ENCODE measurements around the gene TBC1D3I. TPM values are rescaled to one million over a fixed set of nuclear protein-coding genes. Genes with fewer than 3 reads are reported as not detected.
"Not testable (repeated sequence)": the region's sequence is repeated elsewhere in the genome, so short reads cannot be mapped to it uniquely, and the experiment has no call there.

Gene TBC1D3I
- total RNA-seq, 2 donors from 2014 or later: 0.67 to 2.1 TPM

DNA sequence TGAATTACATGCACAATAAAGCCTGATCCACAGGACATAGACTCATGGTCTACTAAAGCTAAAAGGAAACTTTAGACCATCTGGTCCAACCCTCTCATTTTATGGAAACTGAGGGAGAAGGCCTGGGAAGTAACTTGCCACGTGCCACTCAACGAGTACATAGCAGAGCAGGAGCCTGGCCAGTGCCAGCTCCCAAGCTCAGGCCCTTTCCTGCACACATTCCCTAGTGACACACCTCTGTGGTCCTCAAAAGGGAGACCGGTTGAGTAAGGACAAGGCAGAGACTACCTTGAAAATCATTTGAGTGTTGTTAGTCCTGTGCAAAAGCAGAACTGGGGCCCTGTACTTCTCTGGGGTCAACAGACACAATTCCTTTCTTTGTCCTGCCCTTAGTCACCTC, 50.7 kb downstream of the TBC1D3I start:
- Mint-ChIP-seq H3K4me3 (peak overlapping the region; percentile 5), H3K36me3 (peaks cover 10% of the 10 kb centered on the region), H3K9me3 (peaks cover 3% of the 10 kb centered on the region), H3K4me1 (ENCODE audit: low read depth in 2 of 2) (peaks cover 49 to 54% of the 10 kb centered on the region in 2 donors), H3K27ac (peak overlapping the region; percentile 80 to 83), H3K27me3 (no peaks in the 10 kb centered on the region)
- ATAC-seq: no peak
- DNase-seq (ENCODE audit: low spot score): no peak

- peak overlapping the region; percentile 80 to 83 for H3K27ac Mint-ChIP-seq
- peaks cover 5% of the 10 kb centered on the region for H3K36me3 Mint-ChIP-seq
- peaks cover 49 to 54% of the 10 kb centered on the region in 2 donors for H3K4me1 Mint-ChIP-seq (ENCODE audit: low read depth in 2 of 2)
- no peaks in the 10 kb centered on the region for H3K27me3 Mint-ChIP-seq
- H3K4me3 Mint-ChIP-seq: peak overlapping the region; percentile 63
- peak; percentile 44 to 53 for ATAC-seq
- DNase-seq (ENCODE audit: low spot score): no peak
- no peaks in the 10 kb centered on the region for H3K9me3 Mint-ChIP-seq
Observed at GRCh38 chr17:36212966-36213365, 51.4 kb downstream of the TBC1D3I start.

DNA sequence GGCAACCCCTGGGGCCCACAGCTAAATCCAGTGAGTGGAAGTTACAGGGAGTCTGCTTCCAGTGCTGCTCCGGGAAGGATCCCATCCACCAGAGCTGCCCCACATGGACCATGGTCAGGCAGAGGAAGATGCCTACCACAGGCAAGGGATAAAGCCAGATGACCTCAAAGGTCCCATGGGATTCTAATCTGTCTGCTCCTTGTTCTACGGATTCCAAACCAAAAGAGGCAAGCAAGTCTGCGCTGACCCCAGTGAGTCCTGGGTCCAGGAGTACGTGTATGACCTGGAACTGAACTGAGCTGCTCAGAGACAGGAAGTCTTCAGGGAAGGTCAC, 52.1 kb downstream of the TBC1D3I start:
- DNase-seq (ENCODE audit: low spot score) (no peak), ATAC-seq (no peak)
- H3K36me3 Mint-ChIP-seq: no peaks in the 10 kb centered on the region
- no peaks in the 10 kb centered on the region for H3K27me3 Mint-ChIP-seq
- peaks cover 52 to 57% of the 10 kb centered on the region in 2 donors for H3K4me1 Mint-ChIP-seq (ENCODE audit: low read depth in 2 of 2)
- H3K9me3 Mint-ChIP-seq: no peaks in the 10 kb centered on the region
- H3K4me3 Mint-ChIP-seq: peak overlapping the region; percentile 65
- H3K27ac Mint-ChIP-seq: peak overlapping the region; percentile 80 to 83

DNA sequence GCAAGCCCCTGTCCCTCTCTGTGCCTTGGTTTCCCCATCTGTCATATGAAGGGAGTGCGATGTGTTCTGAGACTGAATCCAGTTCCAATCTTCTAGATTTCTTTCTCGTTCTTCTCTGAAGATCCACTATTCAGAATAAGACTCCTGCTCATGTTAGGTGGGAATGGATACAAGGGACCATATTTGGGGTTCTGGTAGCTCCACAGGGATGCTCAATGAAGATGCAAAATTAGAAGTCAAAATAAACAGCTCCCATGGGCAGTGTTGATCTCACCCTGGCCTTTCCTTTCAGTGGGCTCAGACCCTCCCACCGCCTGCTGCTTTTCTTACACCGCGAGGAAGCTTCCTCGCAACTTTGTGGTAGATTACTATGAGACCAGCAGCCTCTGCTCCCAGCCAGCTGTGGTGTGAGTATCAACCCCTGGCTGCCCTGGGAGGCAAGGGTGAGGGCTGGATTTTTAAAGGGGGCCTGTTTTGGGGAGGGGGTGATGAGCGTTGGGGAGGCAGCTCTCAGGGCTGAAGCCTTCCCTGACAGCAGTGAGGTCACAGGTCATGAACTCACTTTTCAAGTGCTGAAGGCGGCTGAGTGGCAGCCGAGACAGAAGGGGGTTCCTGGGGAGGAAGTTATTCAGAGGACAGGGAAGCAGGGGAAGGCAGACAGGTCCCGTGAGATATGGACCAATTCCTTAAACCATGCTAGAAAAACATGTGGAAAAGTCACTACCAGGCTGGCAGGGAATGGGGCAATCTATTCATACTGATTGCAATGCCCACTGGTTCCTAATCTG, 52.7 kb downstream of the TBC1D3I start:
- peak overlapping the region; percentile 80 to 83 for H3K27ac Mint-ChIP-seq
- not testable (repeated sequence) for H3K9me3 Mint-ChIP-seq; H3K36me3 Mint-ChIP-seq; DNase-seq (ENCODE audit: low spot score); H3K27me3 Mint-ChIP-seq
- peaks cover 56 to 62% of the 10 kb centered on the region in 2 donors for H3K4me1 Mint-ChIP-seq (ENCODE audit: low read depth in 2 of 2)
- ATAC-seq: peak; percentile 59 to 66
- H3K4me3 Mint-ChIP-seq: peak overlapping the region; percentile 65

- Mint-ChIP-seq H3K27ac (peak within 1 kb of the TSS; percentile 80 to 83), H3K4me3 (peak within 1 kb of the TSS; percentile 75), H3K4me1 (ENCODE audit: low read depth in 2 of 2) (peaks cover 61 to 72% of the 10 kb centered on the region in 2 donors)
- not testable (repeated sequence) for H3K9me3 Mint-ChIP-seq; H3K27me3 Mint-ChIP-seq; DNase-seq (ENCODE audit: low spot score); H3K36me3 Mint-ChIP-seq
- ATAC-seq: peak; percentile 79 to 84
Observed at GRCh38 chr17:36210439-36211211, 53.7 kb downstream of the TBC1D3I start, which contains the start of gene CCL4L2. TSS of gene CCL4L2 (plus strand) at chr17:36211063.

DNA sequence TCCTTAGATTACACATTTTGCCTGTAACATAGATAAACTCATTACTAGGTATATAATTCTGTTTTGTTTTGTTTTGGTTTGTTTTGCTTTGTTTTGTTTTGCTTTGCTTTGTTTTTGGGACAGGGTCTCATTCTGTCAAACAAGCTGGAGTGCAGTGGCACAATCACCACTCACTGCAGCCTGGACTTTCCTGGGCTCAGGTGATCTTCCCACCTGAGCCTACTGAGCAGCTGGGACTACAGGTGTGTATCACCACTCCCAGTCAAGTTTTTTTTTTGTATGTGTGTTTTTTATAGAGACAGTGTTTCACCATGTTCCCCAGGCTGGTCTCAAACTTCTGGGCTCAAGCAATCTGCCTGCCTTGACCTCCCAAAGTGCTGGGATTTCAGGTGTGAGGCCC, 54.8 kb downstream of the TBC1D3I start:
- no peaks in the 10 kb centered on the region for H3K27me3 Mint-ChIP-seq
- DNase-seq (ENCODE audit: low spot score) (no peak), ATAC-seq (no peak)
- H3K27ac Mint-ChIP-seq: peak overlapping the region; percentile 50 to 80
- H3K4me1 Mint-ChIP-seq (ENCODE audit: low read depth in 2 of 2): peaks cover 56 to 66% of the 10 kb centered on the region in 2 donors
- no peaks in the 10 kb centered on the region for H3K9me3 Mint-ChIP-seq
- no peaks in the 10 kb centered on the region for H3K36me3 Mint-ChIP-seq
- H3K4me3 Mint-ChIP-seq: peak overlapping the region; percentile 75

GRCh38 chr17:36207383-36207782, 57.0 kb downstream of the TBC1D3I start:
- not testable (repeated sequence) for H3K9me3 Mint-ChIP-seq; DNase-seq (ENCODE audit: low spot score); ATAC-seq; H3K36me3 Mint-ChIP-seq; H3K27ac Mint-ChIP-seq; H3K4me3 Mint-ChIP-seq; H3K27me3 Mint-ChIP-seq
- peaks cover 51 to 64% of the 10 kb centered on the region in 2 donors for H3K4me1 Mint-ChIP-seq (ENCODE audit: low read depth in 2 of 2)

GRCh38 chr17:36206486-36206821, 57.9 kb downstream of the TBC1D3I start:
- not testable (repeated sequence) for DNase-seq (ENCODE audit: low spot score); H3K4me3 Mint-ChIP-seq; H3K27me3 Mint-ChIP-seq; H3K9me3 Mint-ChIP-seq; H3K36me3 Mint-ChIP-seq
- peak in 1 of 2 donors; percentile 39 for ATAC-seq
- Mint-ChIP-seq H3K4me1 (ENCODE audit: low read depth in 2 of 2) (peaks cover 50 to 64% of the 10 kb centered on the region in 2 donors), H3K27ac (peak overlapping the region; percentile 6 to 27)

GRCh38 chr17:36205637-36206485, 58.5 kb downstream of the TBC1D3I start:
- H3K4me3 Mint-ChIP-seq: no peak overlapping the region
- DNase-seq (ENCODE audit: low spot score) (no peak), ATAC-seq (no peak)
- H3K27ac Mint-ChIP-seq: peak overlapping the region; percentile 27 to 50
- peaks cover 50 to 66% of the 10 kb centered on the region in 2 donors for H3K4me1 Mint-ChIP-seq (ENCODE audit: low read depth in 2 of 2)
- no peaks in the 10 kb centered on the region for H3K9me3 Mint-ChIP-seq
- H3K36me3 Mint-ChIP-seq: no peaks in the 10 kb centered on the region
- no peaks in the 10 kb centered on the region for H3K27me3 Mint-ChIP-seq

GRCh38 chr17:36204724-36205500, 59.5 kb downstream of the TBC1D3I start:
- Mint-ChIP-seq H3K36me3 (no peaks in the 10 kb centered on the region), H3K27me3 (no peaks in the 10 kb centered on the region), H3K9me3 (no peaks in the 10 kb centered on the region), H3K27ac (peak overlapping the region; percentile 27 to 50), H3K4me1 (ENCODE audit: low read depth in 2 of 2) (peaks cover 48 to 65% of the 10 kb centered on the region in 2 donors), H3K4me3 (no peak overlapping the region)
- no peak for ATAC-seq
- no peak for DNase-seq (ENCODE audit: low spot score)

Data from natural killer cell treated with Interleukin-12 subunit alpha and Interleukin-12 subunit beta and Interleukin-15 and Interleukin-18, amount 100 ng/mL, for 72 hours (primary cell).